C4-2B (cell line): ENCODE results near the gene TMEM163.

Experiments
- H3K27ac ChIP-seq: fragments of 450-650 bp; 2 replicates; pipeline ENCODE4 v1.5.1; 2017
- ZFX ChIP-seq: fragments of 450-650 bp; IDR thresholded peaks from 2 replicates; pipeline ENCODE4 v1.6.1; 2017
- TF ChIP-seq, protein P1 (sequence below): fragments of 450-650 bp; conservative IDR thresholded peaks from 2 replicates; pipeline ENCODE4 v1.5.1; 2017; ENCODE audit warnings: mild to moderate bottlenecking

TMEM163 gene

GRCh38 chr2:134679294-134679693, 39.5 kb downstream of the TMEM163 start:
- H3K27ac ChIP-seq, result no peak overlapping the region
- TF ChIP-seq, protein P1, sequence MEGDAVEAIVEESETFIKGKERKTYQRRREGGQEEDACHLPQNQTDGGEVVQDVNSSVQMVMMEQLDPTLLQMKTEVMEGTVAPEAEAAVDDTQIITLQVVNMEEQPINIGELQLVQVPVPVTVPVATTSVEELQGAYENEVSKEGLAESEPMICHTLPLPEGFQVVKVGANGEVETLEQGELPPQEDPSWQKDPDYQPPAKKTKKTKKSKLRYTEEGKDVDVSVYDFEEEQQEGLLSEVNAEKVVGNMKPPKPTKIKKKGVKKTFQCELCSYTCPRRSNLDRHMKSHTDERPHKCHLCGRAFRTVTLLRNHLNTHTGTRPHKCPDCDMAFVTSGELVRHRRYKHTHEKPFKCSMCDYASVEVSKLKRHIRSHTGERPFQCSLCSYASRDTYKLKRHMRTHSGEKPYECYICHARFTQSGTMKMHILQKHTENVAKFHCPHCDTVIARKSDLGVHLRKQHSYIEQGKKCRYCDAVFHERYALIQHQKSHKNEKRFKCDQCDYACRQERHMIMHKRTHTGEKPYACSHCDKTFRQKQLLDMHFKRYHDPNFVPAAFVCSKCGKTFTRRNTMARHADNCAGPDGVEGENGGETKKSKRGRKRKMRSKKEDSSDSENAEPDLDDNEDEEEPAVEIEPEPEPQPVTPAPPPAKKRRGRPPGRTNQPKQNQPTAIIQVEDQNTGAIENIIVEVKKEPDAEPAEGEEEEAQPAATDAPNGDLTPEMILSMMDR, result no peak
- TF ChIP-seq ZFX, result no peak

DNA sequence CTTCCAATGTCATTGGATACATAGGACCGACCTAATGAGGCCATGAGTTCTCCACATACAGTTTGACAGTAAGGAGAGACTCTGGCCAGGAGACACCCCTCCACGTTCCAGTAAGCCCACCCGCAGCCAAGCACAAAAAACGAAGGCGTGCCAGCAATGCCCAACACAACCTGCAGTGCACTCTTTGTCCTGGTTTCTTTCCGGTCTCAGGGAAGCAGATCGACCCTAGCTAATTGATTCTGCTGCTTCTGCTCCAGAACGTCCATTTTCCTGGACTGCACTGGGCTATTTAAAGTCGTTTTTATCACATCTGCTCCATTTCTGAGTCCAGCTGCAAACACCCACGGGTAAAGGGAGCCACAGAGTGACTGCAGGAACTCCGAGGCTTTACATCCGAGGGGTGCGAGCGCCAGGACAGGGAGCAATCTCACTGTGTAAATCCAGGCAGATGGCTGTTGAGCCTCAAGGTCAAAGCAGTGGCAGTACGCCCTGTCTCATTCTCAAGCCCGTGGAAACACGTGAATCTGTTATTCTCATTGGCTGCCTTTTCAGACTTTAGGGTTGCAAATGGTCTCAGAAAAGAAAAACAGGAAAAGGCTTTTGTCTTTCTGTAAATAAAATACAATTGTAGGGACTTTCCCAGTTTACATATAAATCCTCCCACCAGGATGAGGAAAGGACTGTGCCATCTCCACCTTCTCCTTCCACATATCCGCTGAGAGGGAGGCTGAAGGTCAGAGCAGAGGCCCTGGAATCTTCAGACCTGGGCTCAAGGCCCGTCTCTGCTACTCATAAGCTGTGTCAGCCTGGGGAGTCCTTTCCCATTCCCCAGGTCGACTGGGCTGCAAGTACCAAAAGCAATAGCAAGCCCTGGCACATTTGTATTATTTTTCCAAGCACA, 40.7 kb downstream of the TMEM163 start:
- TF ChIP-seq, protein P1, result no peak
- no peak for TF ChIP-seq ZFX
- no peak overlapping the region for H3K27ac ChIP-seq

DNA sequence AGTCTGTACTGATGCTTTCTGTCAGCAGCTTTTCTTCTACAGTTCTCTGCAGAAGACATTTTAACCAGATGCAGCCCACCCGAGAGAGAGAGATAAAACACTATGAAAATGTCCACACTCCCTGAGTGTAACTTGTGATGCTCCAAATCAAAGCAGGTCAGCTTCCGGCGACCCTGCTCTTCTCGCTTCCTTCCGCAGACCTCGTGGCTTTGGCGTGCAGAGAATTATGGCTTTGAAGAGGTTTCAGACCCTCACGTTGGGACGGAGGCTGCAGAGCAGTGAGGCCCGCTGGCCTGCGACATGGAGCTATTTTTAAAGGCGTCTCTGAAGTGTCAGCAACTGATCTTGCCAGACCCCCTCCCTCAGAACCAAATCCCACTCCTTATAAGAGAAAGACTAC, 41.8 kb downstream of the TMEM163 start:
- H3K27ac ChIP-seq, result no peak overlapping the region
- TF ChIP-seq ZFX, result no peak
- TF ChIP-seq, protein P1, result no peak

DNA sequence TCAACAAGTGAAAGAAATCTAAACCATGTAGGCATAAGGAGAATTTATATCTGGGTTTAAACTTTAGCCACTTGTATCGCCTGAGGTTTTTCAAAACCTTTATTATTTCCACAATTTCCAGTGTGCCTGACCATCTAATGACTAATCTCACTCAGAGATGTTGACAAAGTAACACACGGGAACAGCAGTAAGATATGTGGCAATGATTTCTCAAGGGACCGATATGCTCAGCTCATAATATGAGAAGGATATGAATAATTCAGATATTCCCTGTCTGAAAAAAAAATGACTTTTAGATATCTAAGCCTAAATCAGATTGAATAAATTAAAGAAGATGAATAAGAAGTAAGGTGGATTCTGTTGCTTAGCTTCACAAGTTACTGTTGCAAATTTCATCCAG, 43.5 kb downstream of the TMEM163 start:
- TF ChIP-seq ZFX, result no peak
- TF ChIP-seq, protein P1, result no peak
- H3K27ac ChIP-seq, result no peak overlapping the region

DNA sequence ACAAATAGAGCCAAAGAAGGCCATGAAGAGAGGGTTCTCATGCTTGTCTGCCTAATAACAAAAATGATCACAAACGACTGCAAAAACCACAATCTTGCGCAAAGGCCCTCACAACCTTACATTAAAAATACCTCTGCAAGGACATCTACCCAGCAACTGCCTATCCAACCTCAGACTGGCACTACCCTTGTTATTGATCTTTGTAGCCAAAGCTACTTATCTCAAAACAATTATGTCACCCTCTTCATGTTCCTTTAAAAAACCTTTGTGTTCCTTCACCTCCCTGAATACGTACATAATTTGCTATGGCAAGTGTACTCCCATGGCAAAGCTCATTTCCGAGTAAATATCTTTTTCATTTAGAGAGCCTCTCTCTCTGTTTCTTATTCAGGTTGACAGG, 44.1 kb downstream of the TMEM163 start:
- no peak overlapping the region for H3K27ac ChIP-seq
- TF ChIP-seq, protein P1, result no peak
- no peak for TF ChIP-seq ZFX

DNA sequence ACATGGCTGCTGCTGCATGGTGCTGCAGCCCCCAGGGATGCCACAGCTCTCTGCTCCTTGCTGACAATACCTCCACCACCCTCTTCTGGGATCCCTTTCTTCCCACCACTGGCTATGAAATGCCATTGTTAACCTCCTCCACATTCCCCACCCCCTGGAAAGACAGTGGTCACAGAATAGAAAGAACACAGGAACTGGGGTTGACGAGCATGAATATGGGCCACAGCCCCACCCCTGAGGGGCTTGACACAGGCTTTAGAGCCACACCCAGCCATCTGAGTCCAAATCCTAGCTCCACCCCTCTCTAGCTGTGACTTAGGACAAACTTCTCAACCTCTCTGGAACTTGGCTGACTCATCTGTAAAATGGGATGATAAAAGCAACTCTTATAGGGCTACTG, 47.3 kb downstream of the TMEM163 start:
- TF ChIP-seq ZFX, result no peak
- TF ChIP-seq, protein P1, result no peak
- H3K27ac ChIP-seq, result no peak overlapping the region

DNA sequence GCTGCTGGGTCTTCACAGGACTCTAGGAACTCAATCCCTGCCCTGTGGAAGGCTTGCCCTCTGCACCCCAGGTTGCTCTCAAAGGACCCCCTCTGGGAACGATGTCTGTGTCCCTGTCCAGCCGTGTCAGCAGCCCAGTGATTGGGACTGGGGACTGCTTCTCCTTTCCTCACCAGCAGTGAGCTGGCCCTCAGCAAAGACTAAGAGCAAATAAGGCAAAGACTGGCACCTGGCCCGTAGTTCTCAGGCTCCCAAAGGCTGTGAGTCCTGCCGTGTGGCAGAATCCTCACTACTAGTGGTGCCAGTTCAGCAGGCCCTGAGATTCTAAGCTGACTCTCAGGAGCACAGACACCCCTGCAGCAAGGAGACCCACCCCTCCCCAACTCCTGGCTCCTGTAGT, 47.8 kb downstream of the TMEM163 start:
- TF ChIP-seq ZFX, result no peak
- TF ChIP-seq, protein P1, result no peak
- no peak overlapping the region for H3K27ac ChIP-seq
